Muscle of arm (tissue), 12 donors: Measurements from ENCODE around the gene TAX1BP1. TPM values are rescaled to one million over a fixed set of nuclear protein-coding genes. Genes with fewer than 3 reads are reported as not detected.

Experiments used
- DNase-seq: peaks from one replicate; pipeline ENCODE4 v3.0.0-alpha.2; 2013
- polyA plus RNA-seq, 12 donors: library from polyadenylated mRNA; unstranded; fragments of 120-200 nt; gene quantifications; one replicate each; pipeline ENCODE4 v1.2.1, GENCODE V29; 2013; ENCODE audit not compliant: insufficient read length in 12 of 12

Gene TAX1BP1
- polyA plus RNA-seq, 12 donors: 51.5 to 95.0 (median 61.2) TPM; not detected in 1

- peak; percentile 48 for DNase-seq
Observed at GRCh38 chr7:27875061-27875460, 135.1 kb downstream of the TAX1BP1 start.

GRCh38 chr7:27875832-27876231 is 135.9 kb downstream of the TAX1BP1 start:
- no peak for DNase-seq

GRCh38 chr7:27876756-27877155 is 136.8 kb downstream of the TAX1BP1 start:
- no peak for DNase-seq

Other genes starting within 250 kb of the TAX1BP1 start
- gene HIBADH, start 77.3 kb upstream of the TAX1BP1 start, polyA plus RNA-seq: 10 to 100 TPM in 11 of 12 donors, not detected in 1; 25.9 to 36.2 (median 29.5) TPM